ENCODE measurements around the gene TNFRSF12A. TPM values are rescaled to one million over a fixed set of nuclear protein-coding genes. Genes with fewer than 3 reads are reported as not detected.

Gene TNFRSF12A
- total RNA-seq, 4 donors from 2014 or later, result 20.9 to 140 (median 57.5) TPM

- H3K27ac ChIP-seq (replicated peaks in 1 of 4), result no peak overlapping the region
- peaks cover 0 to 4% (median 0%) of the 10 kb centered on the region in 4 donors for H3K27me3 ChIP-seq
- no peak overlapping the region for H3K4me3 ChIP-seq
- H3K4me1 ChIP-seq, result peaks cover 22 to 39% (median 38%) of the 10 kb centered on the region in 4 donors
- DNase-seq (ENCODE audit: extremely low spot score), result no peak
- no peaks in the 10 kb centered on the region for H3K9me3 ChIP-seq
- peaks cover 0 to 13% (median 0%) of the 10 kb centered on the region in 4 donors for H3K36me3 ChIP-seq
- intact Hi-C loops (cut with DNase I), result no loop called here
- 91% methylated on average over 8 of the region's 8 CpGs for WGBS
- TF ChIP-seq POLR2AphosphoS5 (IDR thresholded peaks at IDR 0.05) (no peak), POLR2A (IDR thresholded peaks at IDR 0.05; ENCODE audit: low read depth) (no peak), EP300 (IDR thresholded peaks at IDR 0.05) (no peak), CTCF (IDR thresholded peaks at IDR 0.05) (no peak)
Measured at GRCh38 chr16:3063625-3064386, 43.6 kb downstream of the TNFRSF12A start.

GRCh38 chr16:3065069-3065741 lies 45.0 kb downstream of the TNFRSF12A start, which contains the start of gene IL32:
Gene IL32, plus strand, starts transcription at chr16:3065640. Its CDS starts 172 bp downstream, at chr16:3065812.
- peak within 1 kb of the TSS; percentile 56 to 68 (median 64) for H3K27ac ChIP-seq (replicated peaks in 1 of 4)
- intact Hi-C loops (cut with DNase I), result no loop called here
- 37% methylated on average over 12 of the region's 13 CpGs for WGBS
- peaks cover 0 to 21% (median 2%) of the 10 kb centered on the region in 4 donors for H3K36me3 ChIP-seq
- no peak for DNase-seq (ENCODE audit: extremely low spot score)
- peaks cover 14 to 27% (median 25%) of the 10 kb centered on the region in 4 donors for H3K4me1 ChIP-seq
- peak within 1 kb of the TSS; percentile 43 to 54 (median 44) for H3K4me3 ChIP-seq
- H3K9me3 ChIP-seq, result no peaks in the 10 kb centered on the region
- no peaks in the 10 kb centered on the region for H3K27me3 ChIP-seq
- peak; percentile 42 to 57 for TF ChIP-seq POLR2AphosphoS5 (IDR thresholded peaks at IDR 0.05)
- no peak for TF ChIP-seq CTCF (IDR thresholded peaks at IDR 0.05)

DNA sequence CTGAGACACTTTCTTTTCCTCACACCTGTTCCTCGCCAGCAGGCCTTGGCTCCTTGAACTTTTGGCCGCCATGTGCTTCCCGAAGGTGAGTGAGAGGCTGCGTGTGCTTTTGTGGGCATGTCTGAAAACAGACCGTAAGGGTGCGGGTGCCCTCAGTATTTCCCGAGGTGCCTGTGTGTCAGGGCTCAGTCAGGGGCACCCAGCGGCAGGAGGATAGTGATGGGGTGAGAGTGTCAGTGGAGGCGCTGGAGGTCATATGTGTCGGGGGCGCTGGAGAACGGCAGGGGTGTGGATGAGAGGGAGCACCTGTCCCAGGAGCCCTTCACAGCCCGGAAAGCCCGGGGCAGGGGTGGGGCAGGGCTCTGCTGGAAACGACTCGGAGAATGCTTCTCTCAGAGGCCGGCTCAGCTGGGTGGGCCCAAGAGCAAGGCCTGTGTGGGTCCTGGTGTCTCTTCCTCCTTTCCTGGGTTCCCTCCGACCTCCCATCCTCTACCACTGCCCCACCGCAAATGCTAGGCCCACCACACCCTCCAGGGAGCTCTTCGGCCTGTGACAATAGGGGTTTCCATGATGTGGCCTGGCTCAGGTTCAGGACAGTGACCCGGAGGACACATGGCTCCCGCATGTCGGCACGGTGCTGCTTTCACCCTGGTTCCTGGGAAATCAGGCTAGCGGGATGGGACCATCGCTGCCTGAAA lies 45.7 kb downstream of the TNFRSF12A start:
- intact Hi-C loops (cut with DNase I), result no loop called here
- H3K27ac ChIP-seq (replicated peaks in 1 of 4), result peak overlapping the region; percentile 56 to 68 (median 64)
- H3K36me3 ChIP-seq, result peaks cover 0 to 21% (median 2%) of the 10 kb centered on the region in 4 donors
- H3K27me3 ChIP-seq, result no peaks in the 10 kb centered on the region
- TF ChIP-seq EP300 (IDR thresholded peaks at IDR 0.05) (no peak), POLR2AphosphoS5 (IDR thresholded peaks at IDR 0.05) (no peak), CTCF (IDR thresholded peaks at IDR 0.05) (no peak), POLR2A (IDR thresholded peaks at IDR 0.05; ENCODE audit: low read depth) (no peak)
- H3K4me3 ChIP-seq, result peak overlapping the region; percentile 43 to 54 (median 44)
- H3K4me1 ChIP-seq, result peaks cover 8 to 27% (median 24%) of the 10 kb centered on the region in 4 donors
- H3K9me3 ChIP-seq, result no peaks in the 10 kb centered on the region
- no peak for DNase-seq (ENCODE audit: extremely low spot score)
- WGBS, result 78% methylated on average over 18 of the region's 26 CpGs

DNA sequence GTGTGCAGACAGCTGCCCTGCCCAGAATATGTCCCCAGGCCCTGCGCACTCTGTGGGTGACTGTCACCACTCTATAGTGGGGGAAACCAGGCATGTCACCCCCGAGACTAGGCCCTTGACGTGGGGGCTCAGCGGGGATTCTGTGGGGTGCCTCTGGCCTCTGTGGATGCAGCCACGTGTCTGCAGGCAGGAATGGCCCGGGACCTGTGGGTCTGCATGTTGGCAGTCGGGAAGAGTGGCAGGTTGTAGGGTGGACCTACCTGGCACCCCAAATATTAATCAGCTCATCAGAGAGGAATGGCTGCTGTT lies 46.2 kb downstream of the TNFRSF12A start:
- Histone ChIP-seq H3K27ac (replicated peaks in 1 of 4) (peak overlapping the region in 2 of 4 donors; percentile 56 to 65), H3K27me3 (no peaks in the 10 kb centered on the region), H3K4me1 (peaks cover 8 to 27% (median 24%) of the 10 kb centered on the region in 4 donors), H3K4me3 (peak overlapping the region; percentile 43 to 54 (median 44)), H3K9me3 (no peaks in the 10 kb centered on the region), H3K36me3 (peaks cover 0 to 21% (median 2%) of the 10 kb centered on the region in 4 donors)
- no CpG with 5 or more reads among the region's 7 CpGs for WGBS
- DNase-seq (ENCODE audit: extremely low spot score), result no peak
- intact Hi-C loops (cut with DNase I), result no loop called here
- TF ChIP-seq EP300 (IDR thresholded peaks at IDR 0.05), result no peak
- no peak for TF ChIP-seq CTCF (IDR thresholded peaks at IDR 0.05)
- no peak for TF ChIP-seq POLR2A (IDR thresholded peaks at IDR 0.05; ENCODE audit: low read depth)
- TF ChIP-seq POLR2AphosphoS5 (IDR thresholded peaks at IDR 0.05), result no peak

Measured in esophagus muscularis mucosa (tissue), 4 donors.